ENCODE results near the gene AGL.
"Not testable (repeated sequence)": the region's sequence is repeated elsewhere in the genome, so short reads cannot be mapped to it uniquely, and the experiment has no call there.

The AGL gene

GRCh38 chr1:99852648-99853047 is 2.5 kb downstream of the AGL start:
- no peak for DNase-seq

- no peak for DNase-seq
Measured at GRCh38 chr1:99855914-99856450, 5.8 kb downstream of the AGL start.

- DNase-seq: not testable (repeated sequence)
Measured at GRCh38 chr1:99857041-99857440, 6.9 kb downstream of the AGL start.

GRCh38 chr1:99858286-99858685 is 8.1 kb downstream of the AGL start:
- DNase-seq: no peak

GRCh38 chr1:99858881-99859280 is 8.7 kb downstream of the AGL start:
- no peak for DNase-seq

- no peak for DNase-seq
Measured at GRCh38 chr1:99860703-99861102, 10.5 kb downstream of the AGL start.

- no peak for DNase-seq
Measured at GRCh38 chr1:99867682-99868081, 17.5 kb downstream of the AGL start.

- no peak for DNase-seq
Measured at GRCh38 chr1:99869304-99869703, 19.1 kb downstream of the AGL start.

- no peak for DNase-seq
Measured at GRCh38 chr1:99869723-99870122, 19.6 kb downstream of the AGL start.

- no peak for DNase-seq
Measured at GRCh38 chr1:99872063-99872462, 21.9 kb downstream of the AGL start.

GRCh38 chr1:99877568-99877967 is 27.4 kb downstream of the AGL start:
- no peak for DNase-seq

- no peak for DNase-seq
Measured at GRCh38 chr1:99886179-99886578, 36.0 kb downstream of the AGL start.

- DNase-seq: no peak
Measured at GRCh38 chr1:99886841-99887240, 36.7 kb downstream of the AGL start.

GRCh38 chr1:99887890-99888289 is 37.7 kb downstream of the AGL start:
- DNase-seq: no peak

GRCh38 chr1:99891997-99892396 is 41.8 kb downstream of the AGL start:
- no peak for DNase-seq

GRCh38 chr1:99903278-99903677 is 53.1 kb downstream of the AGL start:
- DNase-seq: not testable (repeated sequence)

- DNase-seq: no peak
Measured at GRCh38 chr1:99906535-99906934, 56.4 kb downstream of the AGL start.

GRCh38 chr1:99917214-99917613 is 67.1 kb downstream of the AGL start:
- DNase-seq: peak; percentile 64

GRCh38 chr1:99919220-99919619 is 69.1 kb downstream of the AGL start:
- no peak for DNase-seq

GRCh38 chr1:99934801-99935200 is 84.6 kb downstream of the AGL start:
- no peak for DNase-seq

- DNase-seq: no peak
Measured at GRCh38 chr1:99935534-99935933, 85.4 kb downstream of the AGL start.

- DNase-seq: no peak
Measured at GRCh38 chr1:99936071-99936470, 85.9 kb downstream of the AGL start.

- DNase-seq: no peak
Measured at GRCh38 chr1:99942723-99943122, 92.6 kb downstream of the AGL start.

- peak; percentile 49 for DNase-seq
Measured at GRCh38 chr1:99943223-99943794, 93.1 kb downstream of the AGL start.

- DNase-seq: no peak
Measured at GRCh38 chr1:99944192-99944591, 94.0 kb downstream of the AGL start.
